HG03432 (cell line): Measurements from ENCODE around the gene OR4E1.
"Not testable (repeated sequence)": the region's sequence is repeated elsewhere in the genome, so short reads cannot be mapped to it uniquely, and the experiment has no call there.

Experiments used
- ATAC-seq: cut with Tn5 transposase; IDR thresholded peaks from one replicate; pipeline ENCODE4 v1.9.1; 2021; ENCODE audit warnings: mild to moderate bottlenecking, moderate library complexity; ENCODE audit not compliant: unreplicated experiment

Gene OR4E1

GRCh38 chr14:21654215-21654614 is 19.4 kb downstream of the OR4E1 start:
- no peak for ATAC-seq

GRCh38 chr14:21653331-21653885 is 20.2 kb downstream of the OR4E1 start, which contains the start of gene OR4E2:
Gene OR4E2 (plus strand): TSS chr14:21653835. CDS start chr14:21665083, 11,248 bp downstream.
- ATAC-seq, result no peak

DNA sequence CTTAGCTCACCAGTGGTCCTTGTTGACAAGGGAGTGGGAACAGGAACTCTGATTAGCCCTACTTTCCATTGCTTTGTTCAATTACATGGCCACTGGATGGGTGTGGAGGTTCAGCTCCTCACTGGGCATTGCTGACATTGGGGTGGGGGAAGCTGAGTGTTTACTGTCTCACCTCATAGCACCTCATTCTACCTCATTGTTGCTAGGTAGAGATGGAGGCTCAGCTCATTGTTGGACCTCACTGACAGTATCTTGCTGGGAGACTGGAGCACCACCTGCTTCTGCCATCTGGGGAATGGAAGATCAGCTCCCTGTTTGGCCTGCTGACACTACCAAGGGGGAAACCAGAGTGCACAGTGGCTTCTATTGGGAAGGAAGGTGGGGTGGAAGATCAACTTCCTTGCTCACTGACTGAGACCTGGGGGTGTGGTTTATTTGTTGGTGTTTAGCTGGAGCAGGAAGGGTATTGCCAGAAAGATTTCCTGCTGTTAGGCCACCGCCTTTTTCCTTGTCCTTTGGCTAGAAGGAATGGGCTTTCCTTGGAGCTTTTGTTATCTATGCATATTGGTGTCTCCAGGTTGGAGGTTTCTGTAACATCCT is 21.3 kb downstream of the OR4E1 start:
- ATAC-seq, result no peak

GRCh38 chr14:21647380-21647779 is 26.2 kb downstream of the OR4E1 start:
- no peak for ATAC-seq

DNA sequence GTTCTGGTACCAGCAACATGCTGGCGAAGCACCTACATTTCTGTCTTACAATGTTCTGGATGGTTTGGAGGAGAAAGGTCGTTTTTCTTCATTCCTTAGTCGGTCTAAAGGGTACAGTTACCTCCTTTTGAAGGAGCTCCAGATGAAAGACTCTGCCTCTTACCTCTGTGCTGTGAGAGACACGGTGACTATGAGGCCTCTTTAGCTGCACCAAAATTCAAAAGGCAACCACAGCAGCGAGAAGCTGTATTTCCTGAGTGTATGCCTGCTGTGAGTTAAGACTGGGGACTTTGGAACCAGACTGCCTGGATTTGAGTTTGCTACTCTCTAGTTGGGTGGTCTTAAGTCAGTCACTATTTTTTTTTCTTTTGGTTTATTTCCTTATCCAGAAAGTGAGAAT is 30.2 kb downstream of the OR4E1 start:
- ATAC-seq, result no peak

- no peak for ATAC-seq
Measured at GRCh38 chr14:21642683-21643082, 30.9 kb downstream of the OR4E1 start.

DNA sequence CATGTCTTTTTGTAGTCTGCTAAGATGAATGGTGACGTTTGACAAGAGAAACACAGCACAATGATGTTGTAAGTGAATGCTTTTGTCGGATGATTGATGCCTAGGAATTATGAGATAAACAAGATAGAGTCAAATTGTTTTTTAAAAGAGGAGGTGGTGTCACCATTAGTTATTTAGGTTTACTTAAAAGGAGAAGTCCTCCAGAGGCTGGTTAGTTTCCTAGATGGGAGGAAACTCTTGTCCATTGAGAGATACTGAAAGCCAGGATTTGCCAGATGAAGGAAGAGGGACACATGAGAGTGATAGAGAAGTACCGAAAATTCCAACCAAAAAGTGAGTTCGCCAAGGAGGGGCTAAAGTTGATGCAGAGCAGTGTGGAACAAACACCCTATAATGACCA is 38.8 kb downstream of the OR4E1 start, which contains the start of gene OR10G2:
Gene OR10G2 (minus strand): TSS at position 101 of the 400 bp plus-strand sequence. CDS start 98 bp downstream, at position 3.
- ATAC-seq, result no peak

- no peak for ATAC-seq
Measured at GRCh38 chr14:21631084-21631483, 42.5 kb downstream of the OR4E1 start.

- not testable (repeated sequence) for ATAC-seq
Measured at GRCh38 chr14:21630503-21630902, 43.1 kb downstream of the OR4E1 start.

DNA sequence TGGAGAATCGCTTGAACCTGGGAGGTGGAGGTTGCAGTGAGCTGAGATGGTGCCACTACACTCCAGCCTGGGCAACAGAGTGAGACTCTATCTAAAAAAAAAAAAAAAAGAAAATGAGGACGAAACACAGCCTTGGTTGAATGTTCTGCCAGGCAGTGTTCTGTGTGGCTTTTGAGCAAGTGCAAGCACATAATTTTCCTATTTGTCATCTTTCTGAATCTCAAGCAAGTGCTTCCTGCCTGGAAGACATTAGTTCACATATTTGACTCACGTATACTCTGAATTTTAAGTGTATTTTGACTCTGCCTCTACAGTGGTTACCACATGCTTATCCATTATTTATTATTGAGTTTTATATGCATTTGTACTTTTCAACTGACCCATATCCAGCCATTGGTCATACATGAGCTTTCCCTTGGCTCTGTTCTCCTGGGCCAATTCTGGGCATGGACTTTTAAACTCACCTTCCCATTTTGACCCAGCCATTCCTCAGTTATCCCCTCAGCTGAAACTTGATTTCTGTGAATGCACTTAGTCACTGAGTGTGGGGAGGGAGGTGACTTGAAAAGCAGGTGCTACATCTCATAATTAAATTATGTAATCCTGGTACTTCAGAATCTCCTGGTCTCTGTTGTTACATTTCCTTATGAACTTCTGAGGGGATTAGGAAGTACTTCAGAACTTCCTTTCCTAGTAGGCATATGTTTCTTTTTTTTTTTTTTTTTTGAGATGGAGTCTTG is 47.0 kb downstream of the OR4E1 start:
- no peak for ATAC-seq
